ENCODE data around the gene NAGS.
A peak's percentile ranks its signal among the peaks of the same experiment; 100 is the strongest.
"Not testable (repeated sequence)": the region's sequence is repeated elsewhere in the genome, so short reads cannot be mapped to it uniquely, and the experiment has no call there.

Gene NAGS

DNA sequence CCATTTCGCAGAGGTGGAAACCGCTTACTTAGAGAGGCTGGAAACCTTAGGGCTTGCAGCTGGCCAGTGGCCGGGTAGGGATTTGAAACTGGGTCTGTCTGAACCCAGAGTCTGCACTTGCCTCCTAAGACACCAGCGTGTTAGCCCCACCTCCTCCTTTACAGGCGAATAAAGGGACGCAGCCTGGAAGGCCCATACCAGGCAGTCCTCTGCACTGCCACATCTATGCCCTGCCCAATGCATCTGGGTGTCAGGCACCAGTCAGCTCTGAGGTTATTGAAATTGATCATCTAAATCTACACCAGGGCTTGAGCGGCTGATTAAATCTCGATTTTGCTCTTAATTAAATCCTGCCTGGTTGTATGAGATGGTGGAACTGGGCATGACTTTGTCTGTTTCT, 19.9 kb upstream of the NAGS start:
- DNase-seq (ENCODE audit: low spot score) = no peak

DNA sequence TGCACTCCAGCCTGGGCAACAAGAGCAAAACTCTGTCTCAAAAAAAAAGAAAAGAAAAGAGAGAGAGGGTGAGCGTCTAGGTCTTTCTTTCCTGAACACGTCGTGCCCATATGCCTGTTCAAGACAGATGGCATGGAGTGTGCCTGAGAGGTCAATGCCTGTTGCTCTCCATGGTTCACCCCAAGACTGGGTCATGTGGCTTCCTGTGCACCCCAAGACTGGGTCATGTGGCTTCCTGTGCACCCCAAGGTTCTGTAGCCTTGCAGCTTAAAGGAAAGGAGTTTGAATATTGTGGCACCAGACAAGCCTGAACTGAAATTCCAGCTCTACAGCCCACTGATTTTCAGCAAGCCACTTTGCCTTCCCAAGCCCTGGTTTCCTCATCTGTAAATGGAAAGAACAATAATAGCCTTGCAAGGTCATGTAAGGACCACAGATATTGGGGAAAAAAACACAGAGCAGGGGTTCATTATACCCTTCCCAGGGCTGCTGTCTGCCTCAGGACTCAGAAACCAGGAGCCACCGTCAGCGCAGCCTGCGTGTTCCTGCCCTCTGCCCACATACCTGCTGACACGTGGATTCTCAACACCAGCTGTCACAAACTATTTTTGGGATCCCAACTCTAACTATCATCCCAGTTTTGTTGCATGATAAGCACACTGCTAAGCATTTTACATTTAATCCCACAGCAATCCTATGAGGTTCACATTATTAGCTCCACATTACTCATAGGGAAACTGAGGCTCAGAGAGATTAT, 18.0 kb upstream of the NAGS start:
- DNase-seq (ENCODE audit: low spot score) = peak; percentile 38

DNA sequence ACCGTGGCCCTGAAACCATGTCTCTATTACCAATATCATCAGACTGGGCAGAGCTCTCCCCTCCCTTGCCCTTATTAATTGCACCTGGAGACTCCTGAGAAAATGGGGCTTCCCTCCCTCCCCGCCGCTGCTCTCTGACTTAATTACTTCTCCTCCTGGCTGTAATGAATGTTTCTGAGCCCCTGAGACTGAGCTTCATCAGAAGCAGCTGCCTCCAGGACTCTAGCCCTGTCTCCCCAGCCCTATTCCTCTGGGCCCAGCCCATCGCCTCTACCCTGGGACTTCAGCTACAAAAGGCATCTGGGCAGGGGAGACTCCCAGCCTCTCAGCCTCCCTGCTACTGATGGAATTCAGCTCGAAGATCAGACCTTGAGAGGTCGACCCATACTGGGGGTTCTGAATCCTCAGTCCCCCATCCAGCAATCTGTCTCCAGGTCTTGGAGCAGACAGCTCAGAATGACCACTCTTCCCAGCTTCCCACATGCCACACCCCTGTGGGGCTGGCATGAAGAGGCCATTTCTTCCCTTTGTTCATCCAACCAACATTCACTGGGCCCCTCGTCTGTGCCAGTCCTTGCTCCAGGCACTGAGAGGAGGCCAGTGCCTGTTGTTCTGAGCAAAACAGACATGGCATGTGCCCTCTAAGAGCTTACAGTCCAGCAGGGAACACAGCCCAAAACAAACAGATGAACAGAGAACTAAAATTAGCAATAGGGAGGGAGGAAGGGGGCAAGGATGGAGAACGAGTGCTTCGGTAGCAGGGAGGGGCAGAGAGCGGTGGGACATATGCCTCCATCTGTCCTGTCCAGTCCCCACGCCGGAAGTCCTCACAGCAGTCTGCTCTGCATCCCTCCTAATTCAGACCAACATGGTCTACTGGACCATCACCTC, 17.0 kb upstream of the NAGS start:
- no peak for DNase-seq (ENCODE audit: low spot score)

DNA sequence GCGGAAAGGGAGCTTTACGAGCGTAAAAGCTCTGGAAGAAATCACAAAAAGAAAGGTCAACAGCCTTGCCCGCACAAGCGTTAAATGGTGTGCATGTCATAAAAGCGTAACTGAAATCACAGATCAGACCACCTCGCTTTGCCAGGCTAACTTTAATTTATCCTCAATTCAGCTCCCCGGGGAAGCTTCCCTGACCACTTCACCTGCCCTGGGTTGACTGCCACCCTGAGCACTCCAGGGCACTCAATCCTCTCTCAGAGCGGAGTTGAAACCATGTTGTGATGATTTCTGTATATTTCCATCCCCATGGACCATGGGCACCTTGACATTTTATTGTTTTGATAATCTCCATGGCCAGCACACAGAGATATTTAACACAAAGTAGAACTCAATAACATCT, 16.1 kb upstream of the NAGS start:
- no peak for DNase-seq (ENCODE audit: low spot score)

DNA sequence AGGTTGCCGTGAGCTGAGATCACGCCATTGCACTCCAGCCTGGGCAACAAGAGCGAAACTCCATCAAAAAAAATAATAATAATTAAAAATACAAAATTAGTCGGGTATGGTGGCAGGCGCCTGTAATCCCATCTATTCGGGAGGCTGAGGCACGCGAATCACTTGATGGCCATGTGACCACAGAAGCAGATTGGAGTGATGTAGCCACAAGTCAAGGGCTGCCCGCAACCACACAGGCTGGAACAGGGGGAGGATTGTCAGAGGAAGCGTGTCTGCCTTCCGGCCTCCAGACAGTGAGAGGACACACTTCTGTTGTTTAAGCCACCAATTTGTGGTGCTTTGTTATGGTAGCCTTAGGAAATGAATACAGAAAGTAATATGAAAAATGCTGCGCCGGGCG, 11.8 kb upstream of the NAGS start:
- no peak for DNase-seq (ENCODE audit: low spot score)

DNA sequence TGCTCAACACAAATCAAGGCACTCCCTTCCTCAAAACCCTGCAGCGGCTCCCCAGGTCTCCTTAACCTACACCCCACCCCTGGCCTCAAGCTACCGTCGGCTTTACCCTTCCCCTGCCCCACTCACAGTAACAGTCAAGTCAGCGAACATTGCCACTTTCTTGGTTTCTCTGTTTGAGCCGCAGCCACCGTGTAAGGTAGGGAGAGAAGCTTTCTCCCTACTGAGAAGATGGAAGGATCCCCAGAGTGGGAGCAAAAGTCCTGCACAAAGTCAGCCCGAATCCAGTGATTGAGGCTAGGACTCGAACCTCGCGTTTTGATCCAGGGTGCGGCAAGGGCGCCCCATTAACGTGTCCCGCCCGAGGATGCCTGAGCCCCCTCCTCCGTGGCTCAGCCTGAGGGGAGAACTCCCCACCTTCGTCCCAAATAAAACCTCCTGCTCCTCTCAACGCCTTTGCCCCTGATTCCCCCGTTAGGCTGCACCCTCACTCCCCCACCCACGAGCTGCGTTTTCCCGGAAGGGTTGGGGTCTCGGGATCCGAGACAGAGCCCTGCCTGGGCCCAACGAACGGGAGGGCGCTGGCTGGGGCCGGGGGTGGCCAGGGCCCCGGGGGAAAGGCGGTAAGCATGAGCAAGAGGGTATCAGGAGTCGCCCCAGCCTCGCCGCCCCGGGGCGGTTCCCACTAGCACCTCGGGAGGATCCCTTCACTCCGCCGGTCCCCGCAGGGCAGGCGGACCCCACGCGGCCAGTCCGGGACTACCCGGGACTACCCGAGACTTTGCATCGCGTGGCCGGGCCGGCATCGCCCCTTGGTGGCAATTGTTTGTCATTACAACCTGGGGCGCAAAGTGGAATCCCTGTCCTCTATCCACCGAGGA, 9.9 kb upstream of the NAGS start:
- peak; percentile 30 for DNase-seq (ENCODE audit: low spot score)

DNA sequence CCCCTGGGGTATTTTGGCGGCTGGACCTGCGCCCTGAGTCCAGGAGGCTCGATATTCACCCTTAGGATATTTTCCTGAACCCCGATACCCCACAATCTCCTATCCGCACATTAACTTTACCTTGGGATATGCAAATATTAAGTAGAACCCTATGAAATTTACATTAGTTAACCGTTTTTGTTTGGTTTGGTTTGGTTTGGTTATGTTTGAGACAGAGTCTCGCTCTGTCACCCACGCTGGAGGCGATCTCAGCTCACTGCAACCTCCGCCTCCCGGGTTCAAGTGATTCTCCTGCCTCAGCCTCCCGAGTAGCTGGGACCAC, 9.3 kb upstream of the NAGS start:
- no peak for DNase-seq (ENCODE audit: low spot score)

DNA sequence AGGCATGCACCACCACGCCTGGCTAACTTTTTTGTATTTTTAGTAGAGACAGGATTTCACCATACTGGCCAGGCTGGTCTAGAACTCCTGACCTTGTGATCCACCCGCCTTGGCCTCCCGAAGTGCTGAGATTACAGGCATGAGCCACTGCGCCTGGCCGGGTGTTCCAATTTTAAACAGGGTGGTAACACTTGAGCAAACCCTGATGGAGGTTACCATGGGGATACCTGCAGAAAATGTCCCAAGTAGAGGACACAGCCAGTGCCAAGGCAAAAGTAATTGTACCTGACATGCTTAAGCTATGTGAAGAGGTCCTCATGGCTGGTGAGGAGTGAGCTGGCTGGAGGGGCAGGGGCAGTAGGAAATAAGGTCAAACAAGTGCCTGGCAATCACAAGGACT, 7.2 kb upstream of the NAGS start:
- not testable (repeated sequence) for DNase-seq (ENCODE audit: low spot score)

DNA sequence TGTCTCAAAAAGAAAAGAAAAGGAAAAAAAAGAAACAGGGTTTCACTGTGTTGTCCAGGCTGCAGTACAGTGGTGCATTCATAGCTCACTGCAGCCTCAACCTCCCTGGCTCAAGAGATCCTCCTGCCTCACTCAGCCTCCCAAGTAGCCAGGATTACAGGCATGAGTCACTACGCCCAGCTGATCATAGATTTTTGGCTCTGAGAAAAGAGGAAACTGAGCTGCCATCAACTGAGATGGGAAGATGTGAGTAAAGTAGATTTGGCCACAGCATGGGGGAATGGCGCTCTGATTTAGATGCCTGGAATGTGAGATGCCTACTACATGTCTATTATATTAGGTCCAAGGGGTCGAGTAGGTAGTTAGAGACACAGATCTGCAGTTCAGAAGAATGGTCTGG, 5.9 kb upstream of the NAGS start:
- no peak for DNase-seq (ENCODE audit: low spot score)

DNA sequence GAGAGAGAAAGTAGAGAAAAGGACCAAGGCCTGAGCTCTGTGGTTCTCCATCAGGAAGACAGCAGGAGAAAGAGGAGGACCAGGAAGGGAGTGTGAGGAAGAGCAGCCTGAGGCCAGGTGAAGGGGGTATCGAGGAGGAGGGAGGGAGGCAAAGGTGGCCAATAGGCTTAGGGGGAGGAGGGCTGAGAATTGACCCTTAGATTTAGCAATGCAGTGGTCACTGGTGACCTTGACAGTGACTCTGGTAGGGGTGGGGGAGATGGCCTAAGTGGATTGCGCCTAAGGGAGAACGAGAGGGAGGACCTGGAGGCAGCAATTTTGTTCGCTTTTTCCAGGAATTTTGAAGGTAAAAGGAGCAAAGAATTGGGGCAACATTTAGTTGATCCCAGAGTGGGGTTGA, 5.4 kb upstream of the NAGS start:
- no peak for DNase-seq (ENCODE audit: low spot score)

DNA sequence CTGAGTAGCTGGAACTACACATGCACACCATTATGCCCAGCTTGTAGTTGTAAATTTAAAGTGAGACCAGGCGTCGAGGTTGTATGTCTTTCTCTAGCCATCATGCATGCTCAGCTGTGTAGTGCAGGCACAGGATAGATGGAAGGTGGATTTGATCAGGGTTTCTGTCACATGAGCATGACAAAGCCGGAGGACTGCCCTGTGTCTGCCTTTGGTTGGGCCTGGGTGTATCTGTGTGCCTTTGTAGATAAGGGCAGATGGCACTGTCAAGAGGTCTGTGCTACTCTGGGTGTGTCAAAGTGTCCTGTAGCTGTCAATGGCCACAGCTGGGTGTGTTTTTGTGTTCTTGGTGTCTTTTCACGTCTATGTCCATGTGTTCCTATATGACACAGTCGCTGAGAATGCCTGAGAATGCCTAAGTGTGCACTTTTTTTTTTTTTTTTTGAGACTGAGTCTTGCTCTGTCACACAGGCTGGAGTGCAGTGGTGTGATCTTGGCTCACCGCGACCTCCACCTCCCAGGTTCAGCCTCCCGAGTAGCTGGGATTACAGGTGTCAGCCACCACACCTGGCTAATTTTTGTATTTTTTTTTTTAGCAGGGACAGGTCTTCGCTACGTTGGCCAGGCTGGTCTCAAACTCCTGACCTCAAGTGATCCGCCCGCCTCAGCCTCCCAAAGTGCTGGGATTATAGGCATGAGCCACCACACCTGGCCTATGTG, 4.1 kb upstream of the NAGS start:
- no peak for DNase-seq (ENCODE audit: low spot score)

DNA sequence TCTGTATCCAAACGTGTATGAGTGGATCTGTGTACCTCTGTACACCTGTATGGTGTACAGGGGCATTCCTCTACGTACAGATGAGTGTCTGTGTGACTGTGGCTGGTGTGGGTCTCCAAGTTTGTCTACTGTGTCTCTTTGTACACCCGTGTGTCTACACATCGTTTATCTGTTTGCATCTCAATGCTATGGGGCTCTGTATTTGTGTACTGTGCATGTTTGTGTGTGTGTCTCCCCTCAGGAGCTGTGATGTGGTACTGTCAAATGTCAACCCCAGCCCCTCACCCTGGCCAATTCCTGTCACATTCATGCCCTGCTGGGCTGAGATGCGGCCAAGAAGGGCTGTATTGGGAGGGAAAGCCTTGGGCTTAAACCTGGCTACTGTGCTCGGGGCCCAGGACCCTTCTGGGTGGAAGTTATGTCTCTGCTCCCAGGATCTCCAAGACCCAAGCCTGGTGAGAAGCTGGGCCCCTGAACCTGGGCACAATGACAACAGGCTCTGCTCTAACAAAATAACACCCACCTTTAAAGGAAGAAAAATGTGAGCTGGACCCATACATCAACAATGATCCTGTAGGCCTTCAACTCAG, 3.5 kb upstream of the NAGS start:
- DNase-seq (ENCODE audit: low spot score) = no peak

DNA sequence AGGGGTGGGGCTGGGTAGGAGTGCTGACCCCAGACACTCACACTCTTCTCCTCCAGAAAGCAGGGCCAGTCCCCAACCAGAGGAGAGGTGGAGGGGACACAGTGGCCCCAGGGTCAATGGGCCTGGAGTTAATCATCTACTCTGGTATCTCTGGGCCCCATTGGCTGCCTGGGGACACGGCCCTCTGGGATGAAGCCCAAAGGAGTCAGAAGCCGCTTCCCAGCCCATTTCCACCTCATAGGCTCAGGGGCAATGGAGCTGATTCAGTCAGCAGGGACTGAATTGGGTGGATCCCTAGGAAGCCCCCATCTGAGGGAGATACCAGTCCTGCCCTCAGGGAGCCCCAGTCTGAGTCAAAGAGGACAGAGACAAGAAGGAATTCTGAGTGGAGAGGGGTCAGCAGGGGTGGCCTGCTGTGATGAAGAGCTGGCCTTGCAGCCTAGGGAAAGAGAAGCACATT, 2.9 kb upstream of the NAGS start:
- DNase-seq (ENCODE audit: low spot score) = no peak

DNA sequence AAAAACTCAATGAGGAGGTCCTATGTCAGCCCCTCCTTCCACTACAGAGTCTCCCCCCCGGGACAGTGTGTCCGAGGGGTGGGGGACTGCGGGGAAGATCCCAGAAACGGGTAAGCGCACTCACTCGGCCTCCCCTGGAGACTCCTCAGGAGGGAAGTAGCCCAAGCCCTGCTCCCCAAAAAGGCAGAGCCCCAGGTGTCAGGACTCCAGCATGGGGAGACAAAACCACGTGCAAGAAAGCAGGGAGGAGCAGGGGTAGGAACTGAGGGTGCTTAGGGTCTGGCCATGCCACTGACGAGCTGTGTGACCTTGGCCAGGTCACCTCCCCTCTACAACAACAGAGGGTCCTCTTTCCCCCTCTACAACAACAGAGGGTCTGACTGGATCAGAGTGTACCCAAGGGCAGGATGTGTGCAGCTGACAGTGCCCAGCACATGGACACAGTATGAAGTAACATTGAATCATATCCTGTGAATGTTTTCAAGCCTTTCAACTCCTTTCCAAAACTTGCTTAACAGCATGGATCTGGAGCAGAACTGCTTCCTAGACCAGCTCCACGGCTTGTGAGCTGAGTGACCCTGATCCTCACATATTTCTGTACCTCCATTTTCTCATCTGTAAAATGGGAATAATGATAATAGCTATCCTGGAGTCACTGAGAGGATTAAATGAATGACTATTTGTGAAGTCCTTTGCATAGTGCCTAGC, 2.1 kb upstream of the NAGS start:
- no peak for DNase-seq (ENCODE audit: low spot score)

DNA sequence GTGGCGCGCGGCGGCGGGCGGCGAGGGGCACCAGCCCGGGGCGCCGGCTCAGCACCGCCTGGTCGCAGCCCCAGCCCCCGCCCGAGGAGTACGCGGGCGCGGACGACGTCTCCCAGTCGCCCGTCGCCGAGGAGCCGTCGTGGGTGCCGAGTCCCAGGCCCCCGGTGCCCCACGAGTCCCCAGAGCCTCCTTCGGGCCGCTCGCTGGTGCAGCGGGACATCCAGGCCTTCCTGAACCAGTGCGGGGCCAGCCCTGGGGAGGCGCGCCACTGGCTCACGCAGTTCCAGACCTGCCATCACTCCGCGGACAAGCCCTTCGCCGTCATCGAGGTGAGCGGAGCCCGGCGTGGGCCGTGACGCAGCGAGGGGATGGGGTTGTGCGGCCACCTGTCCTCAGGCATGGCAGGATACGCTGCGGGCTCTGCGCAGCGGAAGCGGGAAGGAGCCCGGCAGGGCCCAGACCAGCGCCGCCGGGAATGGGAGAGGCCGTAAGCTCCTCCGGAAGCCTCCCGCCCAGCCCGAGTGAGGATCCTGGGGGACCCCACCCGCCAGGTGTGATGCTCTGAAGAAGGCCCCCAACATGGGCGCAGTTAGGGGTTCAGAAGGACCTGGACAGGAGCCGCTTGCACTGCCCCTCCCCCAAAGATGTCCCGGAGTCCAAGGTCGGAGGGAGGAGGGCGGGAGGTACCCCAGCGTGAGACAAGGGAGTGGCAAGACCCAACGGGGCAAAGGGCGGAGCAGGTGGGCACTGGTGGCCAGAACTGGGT, 522 bp downstream of the NAGS start:
- DNase-seq (ENCODE audit: low spot score) = no peak

DNA sequence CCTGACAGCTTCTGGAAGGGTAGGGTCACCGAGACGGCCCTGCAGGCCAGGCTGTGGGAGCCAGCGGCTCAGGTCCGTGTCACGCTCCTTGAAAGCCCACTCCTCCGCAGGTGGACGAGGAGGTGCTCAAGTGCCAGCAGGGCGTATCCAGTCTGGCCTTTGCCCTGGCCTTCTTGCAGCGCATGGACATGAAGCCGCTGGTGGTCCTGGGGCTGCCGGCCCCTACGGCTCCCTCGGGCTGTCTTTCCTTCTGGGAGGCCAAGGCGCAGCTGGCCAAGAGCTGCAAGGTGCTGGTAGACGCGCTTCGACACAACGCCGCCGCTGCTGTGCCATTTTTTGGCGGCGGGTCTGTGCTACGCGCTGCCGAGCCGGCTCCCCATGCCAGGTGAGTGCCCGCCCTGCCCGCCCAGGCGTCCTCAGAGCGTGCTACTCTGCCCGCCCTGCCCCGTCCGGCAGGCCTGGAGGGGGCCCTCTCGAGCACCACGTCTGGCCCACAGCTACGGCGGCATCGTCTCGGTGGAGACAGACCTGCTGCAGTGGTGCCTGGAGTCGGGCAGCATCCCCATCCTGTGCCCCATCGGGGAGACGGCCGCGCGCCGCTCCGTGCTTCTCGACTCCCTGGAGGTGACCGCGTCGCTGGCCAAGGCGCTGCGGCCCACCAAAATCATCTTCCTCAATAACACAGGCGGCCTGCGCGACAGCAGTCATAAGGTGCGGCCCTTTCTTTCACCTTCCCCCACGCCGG, 1.3 kb downstream of the NAGS start:
- no peak for DNase-seq (ENCODE audit: low spot score)

DNA sequence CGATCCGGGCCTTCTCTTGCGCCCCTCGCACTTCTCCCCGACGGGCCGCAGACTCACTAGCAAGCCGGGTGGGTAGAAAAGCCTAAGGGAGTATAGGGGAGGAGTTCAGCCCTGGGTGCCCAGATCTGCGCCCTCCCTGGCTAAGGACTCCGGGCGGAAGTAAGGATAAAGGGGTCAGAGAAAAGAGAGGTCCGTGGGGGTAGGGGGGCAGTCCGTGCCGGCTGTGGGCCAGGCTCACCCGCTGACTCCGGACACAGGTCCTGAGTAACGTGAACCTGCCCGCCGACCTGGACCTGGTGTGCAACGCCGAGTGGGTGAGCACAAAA, 1.8 kb downstream of the NAGS start:
- DNase-seq (ENCODE audit: low spot score) = no peak

DNA sequence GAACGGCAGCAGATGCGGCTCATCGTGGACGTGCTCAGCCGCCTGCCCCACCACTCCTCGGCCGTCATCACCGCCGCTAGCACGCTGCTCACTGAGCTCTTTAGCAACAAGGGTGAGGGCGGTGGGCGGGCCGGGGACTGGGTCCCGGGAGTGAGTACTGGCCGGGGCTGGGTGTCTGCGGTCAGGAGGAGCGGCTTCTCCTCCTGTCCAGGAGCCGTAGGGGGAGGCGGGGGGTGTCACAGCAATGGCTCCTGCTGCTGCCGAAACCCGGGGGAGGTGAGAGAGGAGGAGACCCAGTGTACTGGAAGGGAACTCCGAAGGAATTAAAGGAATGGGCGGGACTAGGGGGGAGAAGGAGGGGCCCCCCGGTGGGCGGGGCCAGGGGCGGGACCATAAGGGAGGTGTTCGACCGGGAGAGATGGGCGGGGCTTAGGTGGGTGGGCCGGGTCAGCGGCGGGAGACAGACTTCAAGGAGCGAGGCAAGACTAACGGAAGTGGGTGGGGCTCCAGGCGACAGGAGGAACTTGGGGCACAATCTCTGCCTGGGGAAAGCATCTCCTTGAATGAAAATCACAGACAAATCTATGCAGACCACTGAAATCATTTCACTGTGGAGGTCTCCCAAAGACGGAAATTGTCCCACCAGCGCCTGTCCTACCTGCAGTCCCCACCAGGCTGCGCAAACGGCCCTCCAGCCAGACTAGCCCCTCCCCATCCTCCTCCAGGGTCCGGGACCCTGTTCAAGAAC, 2.4 kb downstream of the NAGS start:
- peak; percentile 56 for DNase-seq (ENCODE audit: low spot score)
